Adipose tissue (tissue), 3 donors: ENCODE results near the gene TEN1. TPM values are rescaled to one million over a fixed set of nuclear protein-coding genes. Genes with fewer than 3 reads are reported as not detected.
"Not testable (repeated sequence)": the region's sequence is repeated elsewhere in the genome, so short reads cannot be mapped to it uniquely, and the experiment has no call there.

Source experiments
- H3K27ac ChIP-seq: one replicate; pipeline ENCODE4 v1.5.1; 2013; ENCODE audit warnings: low read depth, low read length
- WGBS, 3 donors: extraction: QIAGEN DNeasy Blood & Tissue Kit; methylation state at CpG; one replicate each; pipeline ENCODE4 v1.1.7; 2013; 5-methylcytosine and 5-hydroxymethylcytosine counted together
- polyA plus RNA-seq, 3 donors: library from polyadenylated mRNA; stranded (reverse); fragments of 200-250 nt; gene quantifications; one replicate each; pipeline ENCODE4 v1.2.3, GENCODE V29; 2013
- donor health status: healthy with polysubstance abuse.
- donor health status: Bipolar disorder and iron deficiency.
- donor health status: healthy.

Gene TEN1
- polyA plus RNA-seq, 3 donors, result 25.2 to 42.6 (median 39.5) TPM

DNA sequence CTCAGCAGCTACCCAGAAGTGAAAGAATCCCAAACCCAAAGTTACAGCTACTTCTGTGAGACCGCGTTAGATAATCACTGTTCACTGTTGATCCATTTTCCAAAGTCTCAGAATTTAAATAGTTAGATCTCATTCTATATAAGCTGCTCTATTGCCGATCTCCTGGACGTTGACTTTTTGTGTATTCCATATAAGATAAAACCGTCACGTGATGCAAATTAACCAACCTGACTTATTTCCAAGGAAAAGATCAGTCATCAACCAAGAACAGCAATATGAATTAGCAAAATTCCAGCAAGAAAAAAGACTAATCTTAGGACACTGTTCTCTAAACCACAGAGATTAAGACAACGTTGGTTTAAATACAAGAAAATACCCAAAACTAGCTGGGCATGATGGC, 8.4 kb upstream of the TEN1 start:
- 65 to 92% (median 89%) methylated on average over 7 of the region's 7 CpGs for WGBS, 3 donors
- H3K27ac ChIP-seq, result no peak overlapping the region

DNA sequence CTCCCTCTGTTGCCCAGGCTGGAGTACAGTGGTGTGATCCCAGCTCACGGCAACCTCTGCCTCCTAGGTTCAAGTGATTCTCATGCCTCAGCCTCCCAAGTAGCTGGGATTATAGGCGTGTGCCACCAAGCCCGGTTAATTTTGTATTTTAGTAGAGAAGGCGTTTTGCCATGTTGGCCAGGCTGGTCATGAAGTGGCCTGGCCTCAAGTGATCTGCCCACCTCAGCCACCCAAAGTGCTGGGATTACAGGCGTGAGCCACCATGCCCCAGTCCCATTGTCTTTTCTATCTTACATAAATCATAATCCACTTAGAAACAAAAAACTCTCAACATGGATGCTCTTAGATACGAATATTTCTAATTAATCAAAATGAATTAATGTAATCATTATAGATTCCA, 3.9 kb upstream of the TEN1 start:
- not testable (repeated sequence) for H3K27ac ChIP-seq
- WGBS, 3 donors, result 94 to 97% (median 95%) methylated on average over 6 of the region's 6 CpGs

DNA sequence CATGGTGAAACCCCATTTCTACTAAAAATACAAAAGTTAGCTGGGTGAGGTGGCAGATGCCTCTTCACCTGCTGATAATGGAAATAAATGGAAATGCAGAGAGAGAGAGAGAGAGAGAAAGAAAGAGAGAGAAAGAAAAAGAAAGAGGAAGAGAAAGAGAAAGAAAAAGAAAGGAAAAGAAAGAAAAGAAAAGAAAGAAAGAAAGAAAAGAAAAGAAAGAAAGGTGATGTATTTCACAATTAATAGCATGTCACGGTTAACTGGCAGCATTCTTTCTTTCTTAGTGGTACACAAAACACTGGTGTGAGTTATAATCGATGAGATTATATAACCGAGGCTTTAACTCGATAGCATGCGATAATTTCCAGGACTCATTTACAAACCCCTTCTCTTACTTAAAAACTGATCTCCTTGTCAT, 3.3 kb upstream of the TEN1 start:
- WGBS, 3 donors, result 24 to 77% (median 72%) methylated on average over 5 of the region's 5 CpGs
- H3K27ac ChIP-seq, result no peak overlapping the region

DNA sequence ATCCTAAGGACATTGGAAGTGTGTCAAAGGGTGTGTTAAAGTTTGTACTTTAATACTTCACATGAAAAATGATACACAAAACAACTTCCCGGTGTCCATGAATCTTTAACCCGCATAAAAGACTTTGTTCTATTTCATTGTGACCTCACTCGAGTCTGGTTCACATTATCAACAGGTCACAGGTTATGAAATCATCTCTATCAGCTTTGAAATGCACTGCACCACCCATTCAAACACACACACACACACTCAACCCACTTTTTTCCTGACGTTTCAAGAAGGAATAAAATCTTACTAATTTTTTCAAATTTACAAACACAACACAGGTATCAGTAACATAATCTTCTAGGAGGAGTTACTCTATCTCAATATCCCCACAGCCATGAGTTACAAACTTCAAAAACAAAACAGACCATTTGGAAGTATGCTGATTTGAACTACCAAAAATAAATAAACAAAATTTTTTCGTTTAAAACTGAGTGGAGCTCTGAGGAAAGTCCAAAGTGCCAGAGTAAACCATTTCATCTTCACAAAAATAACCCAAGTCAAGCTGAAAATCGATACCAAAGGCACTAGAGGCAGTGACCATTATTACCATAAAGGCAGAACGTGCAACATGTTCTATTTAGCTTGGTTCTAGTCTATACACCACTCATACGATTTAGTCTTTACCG, 2.7 kb upstream of the TEN1 start:
- no peak overlapping the region for H3K27ac ChIP-seq
- WGBS, 3 donors, result 28 to 61% (median 53%) methylated on average over 9 of the region's 9 CpGs

DNA sequence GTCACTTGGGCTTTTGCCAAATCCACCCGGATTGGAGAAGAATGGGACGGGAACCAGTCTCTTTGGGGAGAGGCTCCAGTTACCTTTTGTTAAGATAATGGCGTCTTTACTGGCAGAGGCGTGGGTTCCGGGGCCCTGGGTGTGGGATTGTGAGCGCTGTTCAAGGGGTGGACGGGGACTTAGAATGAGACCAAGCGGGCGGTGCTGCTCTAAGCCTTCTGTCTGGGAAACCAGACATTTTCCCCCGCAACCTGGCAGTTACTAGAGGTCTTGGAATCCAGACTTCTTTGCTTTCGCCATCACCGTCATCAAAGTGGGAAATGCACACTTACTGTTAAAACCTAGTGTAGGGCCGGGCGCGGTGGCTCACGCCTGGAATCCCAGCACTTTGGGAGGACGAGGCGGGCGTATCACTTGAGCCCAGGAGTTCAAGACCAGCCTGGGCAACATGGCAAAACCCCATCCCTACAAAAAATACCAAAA, 706 bp downstream of the TEN1 start:
- H3K27ac ChIP-seq, result peak overlapping the region; percentile 93
- WGBS, 3 donors, result 2 to 8% (median 2%) methylated on average over 19 of the region's 19 CpGs

DNA sequence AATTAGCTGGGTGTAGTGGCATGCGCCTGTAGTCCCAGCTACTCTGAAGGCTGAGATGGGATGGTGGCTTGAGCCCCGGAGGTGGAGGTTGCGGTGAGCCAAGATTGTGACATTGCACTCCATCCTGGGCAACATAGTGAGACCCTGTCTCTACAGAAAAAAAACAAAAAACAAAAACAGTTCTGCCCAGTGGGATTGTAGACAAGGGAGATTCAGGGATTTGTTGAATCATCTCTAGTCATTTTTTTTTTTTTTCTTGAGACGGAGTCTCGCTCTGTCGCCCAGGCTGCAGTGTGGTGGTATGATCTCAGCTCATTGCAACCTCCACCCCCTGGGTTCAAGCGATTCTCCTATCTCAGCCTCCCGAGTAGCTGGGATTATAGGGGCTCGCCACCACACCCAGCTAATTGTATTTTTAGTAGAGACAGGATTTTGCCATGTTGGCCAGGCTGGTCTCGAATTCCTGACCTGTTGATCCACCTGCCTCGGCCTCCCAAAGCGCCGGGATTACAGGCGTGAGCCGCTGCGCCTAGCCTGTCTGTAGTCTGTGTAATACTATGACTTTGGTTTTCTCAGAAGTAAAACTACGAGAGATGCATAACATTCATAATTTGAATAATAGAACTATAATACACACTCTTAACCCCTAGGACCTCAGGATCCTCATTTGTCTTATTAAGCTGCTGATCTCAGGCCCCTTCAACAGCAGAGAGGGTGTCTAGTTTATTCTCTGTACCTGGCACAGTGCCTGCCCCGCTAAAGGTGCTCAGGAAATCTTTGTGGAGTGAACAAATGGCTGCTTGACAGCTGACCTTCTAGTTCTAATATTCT, 1.4 kb downstream of the TEN1 start:
- WGBS, 3 donors, result 78 to 82% (median 82%) methylated on average over 18 of the region's 18 CpGs
- peak overlapping the region; percentile 93 for H3K27ac ChIP-seq

DNA sequence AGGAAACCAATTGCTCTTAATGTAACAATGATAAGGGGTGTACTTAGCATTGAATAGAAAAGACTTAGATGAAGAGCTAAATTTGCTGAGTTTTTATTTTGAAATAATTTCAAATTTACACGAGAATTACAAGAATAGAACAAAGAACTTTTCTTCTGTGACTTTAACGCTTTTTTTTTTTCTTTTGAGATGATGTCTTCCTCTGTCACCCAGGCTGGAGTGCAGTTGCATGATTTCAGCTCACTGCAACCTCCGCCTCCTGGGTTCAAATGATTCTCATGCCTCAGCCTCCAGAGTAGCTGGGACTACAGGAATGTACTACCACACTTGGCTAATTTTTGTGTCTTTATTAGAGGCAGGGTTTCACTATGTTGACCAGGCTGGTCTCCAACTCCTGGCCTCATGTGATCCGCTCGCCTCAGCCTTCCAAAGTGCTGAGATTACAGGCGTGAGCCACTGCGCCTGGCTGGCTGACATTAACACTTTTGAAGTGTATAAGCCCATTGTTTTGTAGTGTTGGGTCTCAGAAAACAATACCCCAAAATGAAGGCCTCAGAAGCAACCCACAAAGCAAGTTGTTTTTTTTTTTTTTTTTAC, 2.1 kb downstream of the TEN1 start:
- H3K27ac ChIP-seq, result no peak overlapping the region
- 72 to 80% (median 77%) methylated on average over 7 of the region's 7 CpGs for WGBS, 3 donors

DNA sequence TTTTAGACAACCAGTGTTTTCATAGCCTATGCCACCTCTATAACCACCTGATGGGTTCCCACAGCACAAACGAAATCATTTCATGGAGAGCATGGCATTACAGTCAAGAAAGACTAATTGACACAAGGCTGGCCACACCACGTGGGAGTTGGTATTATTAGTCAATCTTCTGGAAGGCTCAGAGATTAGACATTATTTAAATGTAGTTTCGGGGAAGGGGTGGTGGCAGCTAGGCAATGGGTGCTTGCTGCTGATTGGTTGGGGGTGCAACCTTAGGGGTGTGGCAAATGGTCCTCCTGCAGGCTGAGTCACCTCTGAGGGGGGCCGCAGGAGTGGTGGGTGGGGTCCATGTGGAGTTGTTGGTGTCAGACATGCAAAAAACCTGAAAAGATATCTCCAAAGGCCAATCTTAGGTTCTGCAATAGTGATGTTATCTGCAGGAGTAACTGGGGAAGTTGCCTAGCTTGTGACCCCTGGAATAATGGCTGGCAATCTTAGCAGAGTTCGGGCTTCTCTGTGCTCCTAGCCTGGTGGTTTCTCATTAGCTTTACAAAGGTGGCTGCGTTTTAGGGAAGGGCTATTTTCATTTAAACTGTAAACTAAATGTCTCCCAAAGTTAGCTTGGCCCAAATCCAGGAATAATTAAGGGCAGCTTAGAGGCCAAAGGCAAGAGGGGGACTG, 4.6 kb downstream of the TEN1 start:
- H3K27ac ChIP-seq, result no peak overlapping the region
- WGBS, 3 donors, result 33 to 64% (median 59%) methylated on average over 6 of the region's 6 CpGs

DNA sequence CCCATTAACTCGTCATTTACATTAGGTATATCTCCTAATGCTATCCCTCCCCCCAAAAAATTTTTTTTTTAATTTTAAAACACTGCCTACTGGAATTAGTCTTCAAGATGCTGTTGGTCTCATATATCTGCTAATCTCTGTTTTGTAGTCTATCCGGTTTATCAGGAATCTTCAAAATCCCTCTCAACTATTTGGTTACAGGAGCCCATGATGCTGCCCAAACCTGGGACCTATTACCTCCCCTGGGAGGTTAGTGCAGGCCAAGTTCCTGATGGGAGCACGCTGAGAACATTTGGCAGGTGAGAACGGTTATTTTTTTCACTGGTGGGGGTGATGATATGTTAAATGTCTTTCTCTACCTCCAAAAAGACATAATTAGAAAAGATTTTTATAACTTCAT, 6.9 kb downstream of the TEN1 start:
- 90 to 91% (median 91%) methylated on average over 4 of the region's 4 CpGs for WGBS, 3 donors
- no peak overlapping the region for H3K27ac ChIP-seq

DNA sequence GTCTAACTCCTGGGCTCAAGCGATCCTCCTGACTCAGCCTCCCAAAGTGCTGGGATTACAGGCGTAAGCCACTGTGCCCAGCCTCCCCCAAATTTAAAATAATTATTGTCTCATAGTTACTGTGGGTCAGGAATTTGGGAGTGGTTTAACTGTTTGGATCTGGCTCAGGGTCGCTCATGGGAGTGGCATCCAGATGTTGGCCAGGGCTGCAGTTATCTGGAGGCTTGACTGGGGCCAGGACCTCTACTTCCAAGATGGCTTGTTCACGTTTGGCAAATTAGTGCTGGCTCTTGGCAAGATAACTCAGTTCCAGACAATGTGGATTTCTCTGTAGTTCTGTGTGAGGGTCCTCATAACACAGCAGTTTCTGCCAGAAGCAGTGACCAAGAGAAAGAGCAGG, 8.0 kb downstream of the TEN1 start:
- 75 to 82% (median 78%) methylated on average over 4 of the region's 4 CpGs for WGBS, 3 donors
- no peak overlapping the region for H3K27ac ChIP-seq

DNA sequence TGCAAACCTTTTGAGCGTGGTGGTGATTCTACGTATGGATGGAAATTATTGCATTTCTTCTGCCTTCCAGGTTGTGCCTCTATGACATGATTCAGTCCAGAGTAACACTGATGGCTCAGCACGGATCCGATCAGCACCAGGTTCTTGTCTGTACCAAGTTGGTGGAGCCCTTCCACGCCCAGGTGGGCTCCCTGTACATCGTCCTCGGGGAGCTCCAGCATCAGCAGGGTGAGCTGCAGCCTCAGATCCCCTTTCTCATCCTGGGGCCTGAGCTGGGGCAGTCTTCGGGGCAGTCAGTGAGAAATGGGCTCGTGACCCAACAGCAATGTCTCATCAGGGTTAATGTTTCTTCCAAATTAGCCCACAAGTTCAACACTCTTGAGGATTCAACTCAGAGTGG, 12.4 kb downstream of the TEN1 start:
- WGBS, 3 donors, result 88 to 96% (median 95%) methylated on average over 9 of the region's 9 CpGs
- H3K27ac ChIP-seq, result no peak overlapping the region

DNA sequence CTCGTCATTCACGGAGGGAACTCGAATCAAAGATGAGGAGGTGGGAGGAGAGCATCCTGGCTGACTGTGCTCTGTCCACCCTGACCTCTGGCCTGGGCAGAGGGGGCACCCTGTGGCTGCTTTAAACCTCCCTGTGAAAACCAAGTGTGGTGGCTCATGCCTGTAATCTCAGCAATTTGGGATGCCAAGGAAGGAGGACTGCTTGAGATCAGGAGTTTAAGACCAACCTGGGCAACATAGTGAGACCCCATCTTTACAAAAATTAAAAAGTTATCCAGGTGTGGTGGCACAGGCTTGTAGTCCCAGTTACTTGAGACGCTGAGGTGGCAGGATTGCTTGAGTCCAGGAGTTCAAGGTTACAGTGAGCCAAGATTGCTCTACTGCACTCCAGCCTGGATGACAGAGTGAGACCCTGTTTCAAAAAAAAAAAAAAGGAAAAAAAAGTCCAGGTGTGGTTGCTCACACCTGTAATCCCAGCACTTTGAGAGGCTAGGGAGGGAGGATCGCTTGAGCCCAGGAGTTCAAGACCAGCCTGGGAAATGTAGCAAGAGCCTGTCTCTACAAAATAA, 15.8 kb downstream of the TEN1 start:
- no peak overlapping the region for H3K27ac ChIP-seq
- whole genome bisulfite sequencing, 3 donors, result 85 to 96% (median 95%) methylated on average over 5 of the region's 5 CpGs

DNA sequence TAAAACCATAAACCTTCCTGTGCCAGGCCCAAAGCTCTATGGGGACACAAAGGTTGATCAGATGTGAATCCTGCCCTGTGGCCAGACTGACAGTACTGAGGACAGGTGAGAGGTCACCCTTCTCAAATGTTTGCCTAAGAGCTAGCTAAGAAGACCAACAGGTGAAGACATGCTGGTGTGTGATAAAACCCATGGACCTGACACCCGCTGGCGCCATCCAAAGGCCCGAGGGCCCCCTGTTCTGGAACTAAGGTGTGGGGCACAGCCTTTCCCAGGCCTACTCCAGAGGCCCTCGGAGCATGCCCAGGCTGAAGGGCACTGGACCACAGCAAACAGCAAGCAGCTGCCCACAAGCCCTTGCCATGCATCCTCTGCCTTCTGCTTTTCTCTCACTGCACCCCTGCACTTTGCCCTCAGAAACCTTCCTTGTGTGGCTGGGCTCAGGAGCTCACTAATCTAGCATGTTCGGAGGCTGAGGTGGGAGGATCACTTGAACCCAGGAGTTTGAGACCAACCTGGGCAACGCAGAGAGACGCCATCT, 16.4 kb downstream of the TEN1 start:
- WGBS, 3 donors, result 87 to 99% (median 97%) methylated on average over 7 of the region's 7 CpGs
- H3K27ac ChIP-seq, result no peak overlapping the region

DNA sequence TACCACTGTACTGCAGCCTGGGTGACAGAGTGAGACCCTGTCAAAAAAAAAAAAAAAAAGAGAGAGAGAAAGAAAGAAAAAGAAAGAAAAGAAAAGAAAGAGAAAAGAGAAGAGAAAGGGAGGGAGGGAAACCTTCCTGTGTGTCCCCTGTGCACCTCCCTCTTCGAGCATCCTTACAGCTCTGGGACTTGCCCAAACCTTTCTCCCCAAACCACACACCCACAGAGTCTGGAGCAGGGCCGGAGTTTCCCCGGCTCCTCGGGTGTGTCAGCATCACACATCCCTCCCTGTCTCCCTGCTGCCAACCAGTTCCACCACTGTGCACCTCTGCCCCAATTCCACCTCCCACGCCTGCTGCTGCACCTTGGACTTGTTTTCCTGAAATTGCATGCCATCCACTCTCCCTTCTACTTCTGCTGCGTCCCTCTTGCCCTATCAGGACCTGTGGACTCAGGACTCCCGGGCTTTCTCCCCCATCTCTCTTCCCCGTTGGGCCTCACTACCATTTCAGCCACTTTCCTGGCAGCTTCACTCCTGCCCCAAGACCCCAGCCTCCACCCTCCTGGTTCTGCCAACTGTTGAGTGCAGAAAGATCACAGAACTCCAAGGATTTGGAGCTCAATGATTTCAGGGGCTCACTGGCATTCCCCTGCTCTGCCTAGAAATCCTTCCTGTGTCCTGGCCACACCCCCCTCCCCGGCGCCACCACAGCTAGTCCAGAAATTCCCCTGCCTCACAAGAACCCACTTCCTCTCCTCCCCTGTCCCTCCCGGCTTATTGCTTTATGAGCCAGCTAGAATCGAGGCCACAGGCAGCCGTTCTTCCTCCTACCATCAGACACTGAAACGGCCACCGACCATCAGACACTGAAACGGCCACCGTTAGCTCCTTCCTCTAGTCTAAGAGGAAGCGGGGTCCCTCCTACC, 17.9 kb downstream of the TEN1 start:
- WGBS, 3 donors, result 16 to 67% (median 19%) methylated on average over 18 of the region's 18 CpGs
- H3K27ac ChIP-seq, result no peak overlapping the region

DNA sequence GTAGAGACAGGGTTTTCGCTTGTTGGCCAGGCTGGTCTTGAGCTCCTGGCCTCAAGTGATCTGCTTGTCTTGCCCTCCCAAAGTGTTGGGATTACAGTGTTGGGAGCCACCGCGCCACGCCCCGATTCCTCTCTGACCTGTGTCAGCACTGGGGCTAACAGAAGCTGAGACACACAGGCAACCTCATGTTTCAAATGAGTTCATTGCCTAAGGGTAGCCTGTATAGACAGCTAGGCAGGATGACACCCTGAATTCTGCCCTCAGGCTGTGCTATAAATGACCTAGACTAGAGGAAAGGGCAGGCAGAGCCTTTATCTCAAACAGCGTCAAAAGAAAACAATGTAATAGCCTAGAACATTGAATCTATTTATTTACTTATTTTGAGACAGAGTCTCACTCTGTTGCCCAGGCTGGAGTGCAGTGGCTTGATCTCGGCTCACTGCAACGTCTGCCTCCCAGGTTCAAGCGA, 19.3 kb downstream of the TEN1 start:
- no peak overlapping the region for H3K27ac ChIP-seq
- WGBS, 3 donors, result 92 to 93% (median 93%) methylated on average over 9 of the region's 9 CpGs

DNA sequence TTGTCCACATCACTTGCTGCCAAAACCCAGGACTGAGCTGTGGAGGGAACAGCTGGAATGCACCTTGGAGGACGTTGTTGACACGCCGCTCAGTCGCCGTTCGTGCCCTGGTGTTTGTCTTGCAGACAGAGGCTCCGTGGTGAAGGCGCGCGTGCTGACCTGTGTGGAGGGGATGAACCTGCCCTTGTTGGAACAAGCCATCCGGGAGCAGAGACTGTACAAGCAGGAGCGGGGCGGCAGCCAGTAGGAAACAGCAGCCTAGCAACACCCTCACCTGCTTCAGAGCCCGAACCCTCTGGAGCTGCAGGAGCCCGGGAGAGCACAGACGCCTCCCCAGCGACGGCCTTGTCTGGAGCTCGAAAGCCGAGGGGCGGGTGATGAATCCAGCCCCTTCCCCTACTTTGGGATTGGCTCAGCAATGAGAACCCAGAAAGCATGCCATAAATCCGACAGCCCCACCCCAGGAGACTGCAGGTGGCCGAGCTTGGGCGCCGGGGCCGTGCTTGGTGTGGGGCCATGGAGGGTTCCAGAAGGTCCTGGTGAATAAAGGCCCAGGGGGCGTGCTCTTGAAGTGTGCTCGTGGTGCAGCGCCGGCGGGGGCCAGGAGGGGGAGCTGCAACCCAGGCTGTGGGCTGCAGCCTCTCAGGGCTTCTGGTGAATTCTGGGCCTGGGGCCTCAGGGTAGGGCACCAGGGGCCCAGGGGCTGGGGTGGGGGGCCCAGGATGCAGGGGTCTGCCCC, 21.1 kb downstream of the TEN1 start:
- no peak overlapping the region for H3K27ac ChIP-seq
- WGBS, 3 donors, result 64 to 78% (median 71%) methylated on average over 30 to 31 of the region's 31 CpGs
